GM12873 (cell line): ENCODE data around the gene CAVIN1.

Source experiments
- CTCF ChIP-seq: IDR thresholded peaks from 2 replicates; pipeline ENCODE4 v1.5.1; 2012; ENCODE audit warnings: low read depth, mild to moderate bottlenecking, moderate library complexity, low read length, control low read depth; ENCODE audit not compliant: insufficient read depth; ENCODE audit errors: missing control alignments

The CAVIN1 gene

GRCh38 chr17:42354956-42355843, 67.9 kb downstream of the CAVIN1 start:
- no peak for TF ChIP-seq CTCF
